ENCODE measurements around the gene HELQ.

Gene HELQ

GRCh38 chr4:83372931-83373330, 82.7 kb downstream of the HELQ start:
- no peak for DNase-seq (ENCODE audit: low read depth)

GRCh38 chr4:83371936-83372335, 83.7 kb downstream of the HELQ start:
- DNase-seq (ENCODE audit: low read depth) = no peak

GRCh38 chr4:83371235-83371634, 84.4 kb downstream of the HELQ start:
- DNase-seq (ENCODE audit: low read depth) = no peak

- DNase-seq (ENCODE audit: low read depth) = no peak
Observed at GRCh38 chr4:83370640-83370906, 85.0 kb downstream of the HELQ start.

- no peak for DNase-seq (ENCODE audit: low read depth)
Observed at GRCh38 chr4:83369831-83370639, 85.6 kb downstream of the HELQ start.

GRCh38 chr4:83364312-83364711, 91.3 kb downstream of the HELQ start:
- no peak for DNase-seq (ENCODE audit: low read depth)

- DNase-seq (ENCODE audit: low read depth) = no peak
Observed at GRCh38 chr4:83362492-83363329, 92.9 kb downstream of the HELQ start.

- no peak for DNase-seq (ENCODE audit: low read depth)
Observed at GRCh38 chr4:83361416-83362103, 94.1 kb downstream of the HELQ start.

- DNase-seq (ENCODE audit: low read depth) = no peak
Observed at GRCh38 chr4:83360018-83360417, 95.6 kb downstream of the HELQ start.

GRCh38 chr4:83358410-83358809, 97.2 kb downstream of the HELQ start:
- no peak for DNase-seq (ENCODE audit: low read depth)
